H1 (cell line): ENCODE results near the gene PPM1M. TPM values are rescaled to one million over a fixed set of nuclear protein-coding genes. Genes with fewer than 3 reads are reported as not detected.

Source experiments
- CTCF ChIA-PET: fragments of 300-600 bp; sonication (Branson Sonifier 250); formaldehyde crosslinking; loops from one replicate; lab custom pipeline; 2021; ENCODE audit not compliant: partially characterized antibody; lab: Charles Lee
- POLR2A ChIA-PET: fragments of 300-600 bp; sonication (Branson Sonifier 250); formaldehyde crosslinking; loops from one replicate; lab custom pipeline; 2021; ENCODE audit warnings: inconsistent platforms; ENCODE audit not compliant: partially characterized antibody; lab: Charles Lee
- DNase-seq, 2 experiments: peaks; one replicate each; pipeline versions ENCODE4 v3.0.0 to v3.0.0-alpha.2; 2010 to 2022; ENCODE audit warnings: low spot score in 2 of 2, low read depth in 1 of 2, mixed read lengths in 1 of 2
- FAIRE-seq: peaks from 2 replicates; lab custom pipeline; 2011; peaks lifted over from hg19 to GRCh38; lab: Jason Lieb, UNC
- H2AFZ ChIP-seq: 2 replicates; pipeline ENCODE4 v1.8.1; 2012; ENCODE audit warnings: low read length, inconsistent platforms
- H2AK5ac ChIP-seq: 2 replicates; pipeline ENCODE4 v1.6.1; 2013; ENCODE audit warnings: low read depth, low read length
- H2BK120ac ChIP-seq: replicated peaks from 2 replicates; pipeline ENCODE3; 2013; ENCODE audit warnings: low read depth, low read length, inconsistent platforms
- H2BK12ac ChIP-seq: 2 replicates; pipeline ENCODE4 v1.6.1; 2013; ENCODE audit warnings: low read depth, low read length
- H2BK15ac ChIP-seq: 2 replicates; pipeline ENCODE4 v1.6.1; 2013; ENCODE audit warnings: low read length
- H2BK20ac ChIP-seq: 2 replicates; pipeline ENCODE4 v1.6.1; 2013; ENCODE audit warnings: low read length
- H2BK5ac ChIP-seq: 2 replicates; pipeline ENCODE4 v1.6.1; 2013; ENCODE audit warnings: low read depth, low read length
- H3K14ac ChIP-seq: 2 replicates; pipeline ENCODE4 v1.6.1; 2013; ENCODE audit warnings: inconsistent platforms; ENCODE audit not compliant: insufficient read length
- H3K18ac ChIP-seq: 2 replicates; pipeline ENCODE4 v1.6.1; 2013; ENCODE audit warnings: low read length; ENCODE audit errors: extremely low read depth
- H3K23ac ChIP-seq: 2 replicates; pipeline ENCODE4 v1.6.1; 2013; ENCODE audit warnings: inconsistent platforms; ENCODE audit not compliant: insufficient read length
- H3K23me2 ChIP-seq: 2 replicates; pipeline ENCODE4 v1.6.1; 2013; ENCODE audit warnings: low read depth, low read length
- H3K27ac ChIP-seq: 2 replicates; pipeline ENCODE4 v1.6.1; 2011; ENCODE audit warnings: low read depth, low read length, inconsistent platforms
- H3K27me3 ChIP-seq, 4 experiments: replicated peaks in 1 of 4; 1 replicate in 1 of 4; 2 replicates in 3 of 4; pipeline versions ENCODE4 v1.6.1 to v1.8.1; 2011 to 2013; ENCODE audit warnings: low read length in 3 of 4, mild to moderate bottlenecking in 3 of 4, inconsistent platforms in 2 of 4, mixed read lengths in 2 of 4, moderate library complexity in 1 of 4; ENCODE audit not compliant: control insufficient read depth in 3 of 4, insufficient read depth in 3 of 4; ENCODE audit errors: extremely low read depth in 1 of 4
- H3K36me3 ChIP-seq, 4 experiments: 2 replicates each; pipeline versions ENCODE4 v1.6.1 to v1.8.1; 2011 to 2013; ENCODE audit warnings: mild to moderate bottlenecking in 4 of 4, low read length in 3 of 4, moderate library complexity in 2 of 4, control low read depth in 1 of 4, inconsistent platforms in 1 of 4; ENCODE audit not compliant: insufficient read depth in 4 of 4, control insufficient read depth in 2 of 4
- H3K4ac ChIP-seq: replicated peaks from 2 replicates; pipeline ENCODE3; 2013; ENCODE audit warnings: low read length, low read depth, mixed read lengths, inconsistent platforms; ENCODE audit not compliant: insufficient read length
- H3K4me1 ChIP-seq, 4 experiments: replicated peaks in 1 of 4; 1 replicate in 1 of 4; 2 replicates in 3 of 4; pipeline versions ENCODE4 v1.6.1 to v1.8.1; 2011 to 2013; ENCODE audit warnings: low read length in 3 of 4, inconsistent platforms in 2 of 4, mixed read lengths in 1 of 4; ENCODE audit not compliant: insufficient read depth in 4 of 4, control insufficient read depth in 3 of 4
- H3K4me2 ChIP-seq, 2 experiments: 2 replicates each; pipeline versions ENCODE4 v1.6.1 to v1.8.1; 2011 to 2013; ENCODE audit warnings: low read depth in 2 of 2, low read length in 2 of 2, control low read depth in 1 of 2, inconsistent platforms in 1 of 2, mild to moderate bottlenecking in 1 of 2; ENCODE audit not compliant: insufficient read depth in 1 of 2
- H3K4me3 ChIP-seq, 4 experiments: fragments of 200-600, 300-600 bp in 1 of 4; sonication (generic), shearing (Covaris generic), sonication (Bioruptor Twin) in 1 of 4; 2 replicates each; pipeline versions ENCODE4 v1.5.1 to v1.8.1; 2011 to 2016; ENCODE audit warnings: low read length in 4 of 4, low read depth in 3 of 4, control low read depth in 2 of 4, inconsistent platforms in 2 of 4, mild to moderate bottlenecking in 2 of 4, mixed read lengths in 1 of 4, moderate library complexity in 1 of 4; ENCODE audit not compliant: insufficient read depth in 2 of 4; ENCODE audit errors: extremely low read depth in 1 of 4
- H3K56ac ChIP-seq: replicated peaks from 2 replicates; pipeline ENCODE3; 2013; ENCODE audit warnings: low read depth, mild to moderate bottlenecking, mixed read lengths, low read length, inconsistent platforms; ENCODE audit not compliant: insufficient read length
- H3K79me1 ChIP-seq: 2 replicates; pipeline ENCODE4 v1.6.1; 2013; ENCODE audit warnings: low read depth, low read length, control low read depth
- H3K79me2 ChIP-seq, 2 experiments: 2 replicates each; pipeline versions ENCODE4 v1.6.1 to v1.8.1; 2012 to 2013; ENCODE audit warnings: low read length in 2 of 2, mild to moderate bottlenecking in 2 of 2, inconsistent platforms in 1 of 2; ENCODE audit not compliant: insufficient read depth in 2 of 2, control insufficient read depth in 1 of 2
- H3K9ac ChIP-seq, 4 experiments: replicated peaks in 1 of 4; 1 replicate in 1 of 4; 2 replicates in 3 of 4; pipeline versions ENCODE4 v1.6.1 to v1.8.1; 2011 to 2013; ENCODE audit warnings: low read depth in 3 of 4, low read length in 3 of 4, control low read depth in 2 of 4, mild to moderate bottlenecking in 2 of 4, moderate library complexity in 2 of 4, inconsistent platforms in 1 of 4; ENCODE audit errors: extremely low read depth in 1 of 4
- H3K9me3 ChIP-seq, 2 experiments: 2 replicates each; pipeline versions ENCODE4 v1.6.1 to v1.8.1; 2012 to 2013; ENCODE audit warnings: mild to moderate bottlenecking in 2 of 2, moderate library complexity in 2 of 2, control low read depth in 1 of 2, inconsistent platforms in 1 of 2, low read depth in 1 of 2, low read length in 1 of 2, mixed read lengths in 1 of 2; ENCODE audit not compliant: insufficient read depth in 2 of 2
- H4K20me1 ChIP-seq, 2 experiments: replicated peaks in 1 of 2; 2 replicates each; pipeline versions ENCODE3 to v1.8.1; 2011 to 2013; ENCODE audit warnings: inconsistent platforms in 2 of 2, low read length in 2 of 2, mild to moderate bottlenecking in 1 of 2; ENCODE audit not compliant: insufficient read depth in 2 of 2, control insufficient read depth in 1 of 2
- H4K5ac ChIP-seq: 2 replicates; pipeline ENCODE4 v1.6.1; 2013; ENCODE audit warnings: low read length, low read depth, mixed read lengths, inconsistent platforms; ENCODE audit not compliant: insufficient read length
- H4K8ac ChIP-seq: 2 replicates; pipeline ENCODE4 v1.8.0; 2013; ENCODE audit warnings: mild to moderate bottlenecking, moderate library complexity, low read length, inconsistent platforms; ENCODE audit not compliant: insufficient read depth; ENCODE audit errors: extremely low read depth
- H4K91ac ChIP-seq: replicated peaks from 2 replicates; pipeline ENCODE3; 2013; ENCODE audit warnings: low read length, mixed read lengths, inconsistent platforms; ENCODE audit not compliant: insufficient read length
- CBX8 ChIP-seq: fragments of 300-800, 300-1000 bp; sonication (generic); IDR thresholded peaks from 2 replicates; pipeline ENCODE4 v1.7.1; 2016; ENCODE audit warnings: low read depth, low read length, borderline replicate concordance
- CHD1 ChIP-seq: IDR thresholded peaks from 2 replicates; pipeline ENCODE4 v1.6.1; 2012; ENCODE audit warnings: low read depth, low read length, improper control_type of control experiment
- EP300 ChIP-seq, 2 experiments: IDR thresholded peaks; 1 replicate in 1 of 2; 2 replicates in 1 of 2; pipeline ENCODE4 v1.6.1; 2011 to 2012; ENCODE audit warnings: low read depth in 2 of 2, low read length in 2 of 2, mild to moderate bottlenecking in 2 of 2, borderline replicate concordance in 1 of 2, inconsistent platforms in 1 of 2, moderate library complexity in 1 of 2
- FOSL1 ChIP-seq: IDR thresholded peaks from 2 replicates; pipeline ENCODE4 v1.6.1; 2011; ENCODE audit warnings: mild to moderate bottlenecking, low read depth, low read length, moderate library complexity; ENCODE audit not compliant: insufficient read depth
- GTF2F1 ChIP-seq: IDR thresholded peaks from 2 replicates; pipeline ENCODE4 v1.6.1; 2012; ENCODE audit warnings: low read depth, low read length, improper control_type of control experiment, borderline replicate concordance
- KDM1A ChIP-seq: fragments of 200-600, 300-600 bp; sonication (generic); IDR thresholded peaks from 2 replicates; pipeline ENCODE4 v1.7.1; 2016; ENCODE audit warnings: mild to moderate bottlenecking, low read length, borderline replicate concordance
- KDM5A ChIP-seq: fragments of 200-600 bp; IDR thresholded peaks from 2 replicates; pipeline ENCODE4 v1.7.1; 2012; ENCODE audit warnings: mild to moderate bottlenecking, low read length, inconsistent platforms, mixed read lengths
- SAP30 ChIP-seq: fragments of 300-600 bp; sonication (generic); IDR thresholded peaks from 2 replicates; pipeline ENCODE4 v1.7.1; 2012; ENCODE audit warnings: low read length, moderate library complexity, mild to moderate bottlenecking, inconsistent platforms; ENCODE audit not compliant: insufficient read depth, insufficient replicate concordance
- SIX5 ChIP-seq: IDR thresholded peaks from 2 replicates; pipeline ENCODE4 v1.6.1; 2011; ENCODE audit warnings: mild to moderate bottlenecking, low read depth, low read length
- SP2 ChIP-seq: IDR thresholded peaks from 2 replicates; pipeline ENCODE4 v1.6.1; 2012; ENCODE audit warnings: mild to moderate bottlenecking, low read length, inconsistent platforms
- SP4 ChIP-seq: IDR thresholded peaks from 2 replicates; pipeline ENCODE4 v1.6.1; 2012; ENCODE audit warnings: low read length, inconsistent platforms
- WGBS, 2 experiments: shearing (Covaris generic) in 1 of 2; methylation state at CpG; one replicate each; pipeline versions ENCODE4 v1.1.6 to v1.1.7; 2013 to 2015; ENCODE audit warnings: low lambda C conversion rate in 2 of 2, mixed read lengths in 2 of 2, inconsistent platforms in 1 of 2, low coverage in 1 of 2, missing lambda C conversion rate in 1 of 2; ENCODE audit not compliant: insufficient replicate concordance in 2 of 2, insufficient coverage in 1 of 2, insufficient read length in 1 of 2; ENCODE audit errors: extremely low coverage in 1 of 2, missing lambda C conversion rate in 1 of 2; 5-methylcytosine and 5-hydroxymethylcytosine counted together
- polyA plus RNA-seq, 7 experiments: library from polyadenylated mRNA; depleted of rRNA in 3 of 7; stranded (reverse) in 5 of 7; unstranded in 2 of 7; fragments of >200 nt in 5 of 7; fragments of 200-250 nt in 2 of 7; gene quantifications; 1 replicate in 5 of 7; 2 replicates in 1 of 7; 4 replicates in 1 of 7; pipeline versions ENCODE4 v1.2.1 to v1.2.3, GENCODE V29; 2011 to 2013; ENCODE audit warnings: missing spikeins in 2 of 7, mixed read lengths in 2 of 7
- total RNA-seq: library from RNA; stranded (reverse); fragmentation: NEBNext Ultra II Directional; extraction: Animal tissue kit (Norgen Biotek cat#: 25700); gene quantifications from 2 replicates; pipeline ENCODE4 v1.2.1, GENCODE V29; 2021

Gene PPM1M
- total and polyA plus RNA-seq, 2 of the 8 experiments (the other 6 are each of a cell fraction or from before 2014, with no cell fraction given), result 5.2 to 6.3 TPM

DNA sequence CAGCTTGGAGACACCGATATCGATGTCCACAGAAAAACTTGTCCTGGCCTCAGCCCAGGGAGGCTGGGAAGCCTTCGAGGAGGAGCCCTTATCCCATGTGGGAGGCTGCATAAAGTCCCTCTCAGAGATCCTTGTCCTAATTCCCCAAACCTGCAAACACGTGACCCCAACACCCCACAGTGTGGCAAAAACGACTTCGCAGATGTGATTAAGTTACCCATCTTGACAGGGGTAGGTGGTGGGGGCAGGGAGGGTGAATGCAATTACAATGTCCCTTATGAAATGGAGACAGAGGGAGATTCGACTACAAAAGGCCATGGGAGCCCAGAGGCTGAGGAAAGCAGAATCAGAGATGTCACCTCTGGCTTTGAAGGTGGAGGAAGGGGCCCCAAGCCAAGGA, 17.8 kb upstream of the PPM1M start:
- POLR2A ChIA-PET, result interaction anchor here (0.8 to 1.6 kb wide), 2 partner anchors 11 to 13 kb away, joined by 4 read pairs; no protein-coding TSS in a partner anchor
- WGBS, 2 experiments, result 85% methylated on average over 7 of the region's 7 CpGs; no CpG with 5 or more reads in 1 of the 2 experiments
- TF ChIP-seq KDM5A (no peak), SP4 (no peak), FOSL1 (no peak), CHD1 (no peak), EP300 (IDR thresholded peaks at IDR 0.05; ENCODE audit: borderline replicate concordance in 1 of 2, low read depth in 2 of 2, low read length in 2 of 2) (no peak), SP2 (no peak), SAP30 (no peak), KDM1A (no peak), SIX5 (no peak), CBX8 (no peak), GTF2F1 (no peak)

More for the DNA sequence above, 17.8 kb upstream of the PPM1M start:
- Histone ChIP-seq H3K14ac (no peak overlapping the region), H3K4me1 (peaks cover 0 to 4% (median 2%) of the 10 kb centered on the region in 4 experiments; a peak in 5 of 7 replicates), H3K4me3 (no peak overlapping the region), H3K23ac (no peak overlapping the region), H2AFZ (no peak overlapping the region), H2AK5ac (no peak overlapping the region), H4K8ac (no peak overlapping the region), H3K23me2 (no peaks in the 10 kb centered on the region), H3K56ac (no peak overlapping the region), H3K18ac (no peak overlapping the region), H3K4me2 (no peak overlapping the region), H2BK12ac (no peak overlapping the region), H3K36me3 (peaks cover 5 to 17% (median 11%) of the 10 kb centered on the region in 4 experiments; a peak in 5 of 8 replicates), H4K5ac (no peak overlapping the region), H2BK120ac (no peak overlapping the region), H2BK5ac (no peak overlapping the region), H3K9me3 (no peaks in the 10 kb centered on the region), H2BK15ac (no peak overlapping the region), H2BK20ac (no peak overlapping the region), H3K9ac (no peak overlapping the region), H4K91ac (no peak overlapping the region), H3K4ac (no peak overlapping the region), H3K79me1 (no peaks in the 10 kb centered on the region; the same call in 1 of the 2 replicates), H3K27me3 (no peaks in the 10 kb centered on the region), H3K27ac (no peak overlapping the region), H4K20me1 (peaks cover 6 to 10% of the 10 kb centered on the region in 2 experiments), H3K79me2 (no peaks in the 10 kb centered on the region)
- CTCF ChIA-PET, result interaction anchor here (0.6 to 20.4 kb wide), 7 partner anchors 7 to 187 kb away, joined by 3 to 336 read pairs (median 3); partner anchors contain the start of gene TWF2
- no peak for FAIRE-seq
- DNase-seq, result no peak
